Type B pancreatic cell (in vitro differentiated cells): Measurements from ENCODE around the gene ENAH. TPM values are rescaled to one million over a fixed set of nuclear protein-coding genes. Genes with fewer than 3 reads are reported as not detected.

ENCODE experiments used
- DNase-seq: peaks from one replicate; pipeline ENCODE4 v3.0.0; 2021; ENCODE audit warnings: mixed read lengths; ENCODE audit not compliant: unreplicated experiment; ENCODE audit errors: extremely low spot score
- H3K27ac Mint-ChIP-seq: 2 replicates; pipeline ENCODE4 v1.8.0; 2021; ENCODE audit warnings: mild to moderate bottlenecking, mixed read lengths
- H3K27me3 Mint-ChIP-seq: 2 replicates; pipeline ENCODE4 v1.8.0; 2021; ENCODE audit warnings: mixed read lengths
- H3K36me3 Mint-ChIP-seq: 2 replicates; pipeline ENCODE4 v1.8.0; 2021; ENCODE audit warnings: mixed read lengths
- H3K4me1 Mint-ChIP-seq: one replicate; pipeline ENCODE4 v1.8.0; 2021; ENCODE audit warnings: mixed read lengths; ENCODE audit not compliant: unreplicated experiment
- H3K4me3 Mint-ChIP-seq: 2 replicates; pipeline ENCODE4 v1.8.0; 2021; ENCODE audit warnings: mild to moderate bottlenecking, mixed read lengths
- H3K9me3 Mint-ChIP-seq: 2 replicates; pipeline ENCODE4 v1.8.0; 2021; ENCODE audit warnings: mixed read lengths
- total RNA-seq: library from RNA; stranded (reverse); gene quantifications from 2 replicates; pipeline ENCODE4 v1.2.1, GENCODE V29; 2021; ENCODE audit warnings: low replicate concordance
- TF ChIP-seq, protein P1 (sequence below): fragments of 200-600 bp; sonication (generic); conservative IDR thresholded peaks from 2 replicates; pipeline ENCODE4 v1.5.0; 2021; ENCODE audit warnings: antibody characterized with exemption, mild to moderate bottlenecking

The ENAH gene
- total RNA-seq, 1 donor from 2014 or later = 133 TPM

DNA sequence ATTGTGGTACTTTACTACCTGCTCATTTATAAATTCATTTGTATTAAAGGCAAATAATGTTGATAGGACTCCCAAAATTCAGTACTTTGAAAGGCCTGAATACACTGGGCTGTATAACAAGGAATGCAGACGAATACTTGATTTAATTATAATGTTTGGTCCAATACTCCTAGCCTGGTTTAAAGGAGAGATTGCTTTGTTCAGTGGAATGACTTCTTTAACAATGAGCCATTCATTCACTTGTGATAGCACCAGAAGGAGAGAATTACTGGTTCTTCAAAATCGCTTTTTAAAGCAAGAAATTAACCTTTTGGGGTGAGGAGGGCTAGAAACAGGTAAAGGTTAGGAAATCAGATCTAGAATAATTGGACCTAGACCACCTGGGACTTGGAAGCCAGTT lies 28.3 kb upstream of the ENAH start:
- no peak overlapping the region for H3K4me3 Mint-ChIP-seq
- DNase-seq = no peak
- H3K36me3 Mint-ChIP-seq = no peaks in the 10 kb centered on the region
- H3K27ac Mint-ChIP-seq = no peak overlapping the region
- peaks cover 4% of the 10 kb centered on the region for H3K4me1 Mint-ChIP-seq
- H3K27me3 Mint-ChIP-seq = peaks cover 23% of the 10 kb centered on the region
- TF ChIP-seq, protein P1, sequence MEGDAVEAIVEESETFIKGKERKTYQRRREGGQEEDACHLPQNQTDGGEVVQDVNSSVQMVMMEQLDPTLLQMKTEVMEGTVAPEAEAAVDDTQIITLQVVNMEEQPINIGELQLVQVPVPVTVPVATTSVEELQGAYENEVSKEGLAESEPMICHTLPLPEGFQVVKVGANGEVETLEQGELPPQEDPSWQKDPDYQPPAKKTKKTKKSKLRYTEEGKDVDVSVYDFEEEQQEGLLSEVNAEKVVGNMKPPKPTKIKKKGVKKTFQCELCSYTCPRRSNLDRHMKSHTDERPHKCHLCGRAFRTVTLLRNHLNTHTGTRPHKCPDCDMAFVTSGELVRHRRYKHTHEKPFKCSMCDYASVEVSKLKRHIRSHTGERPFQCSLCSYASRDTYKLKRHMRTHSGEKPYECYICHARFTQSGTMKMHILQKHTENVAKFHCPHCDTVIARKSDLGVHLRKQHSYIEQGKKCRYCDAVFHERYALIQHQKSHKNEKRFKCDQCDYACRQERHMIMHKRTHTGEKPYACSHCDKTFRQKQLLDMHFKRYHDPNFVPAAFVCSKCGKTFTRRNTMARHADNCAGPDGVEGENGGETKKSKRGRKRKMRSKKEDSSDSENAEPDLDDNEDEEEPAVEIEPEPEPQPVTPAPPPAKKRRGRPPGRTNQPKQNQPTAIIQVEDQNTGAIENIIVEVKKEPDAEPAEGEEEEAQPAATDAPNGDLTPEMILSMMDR = no peak
- H3K9me3 Mint-ChIP-seq = no peaks in the 10 kb centered on the region

DNA sequence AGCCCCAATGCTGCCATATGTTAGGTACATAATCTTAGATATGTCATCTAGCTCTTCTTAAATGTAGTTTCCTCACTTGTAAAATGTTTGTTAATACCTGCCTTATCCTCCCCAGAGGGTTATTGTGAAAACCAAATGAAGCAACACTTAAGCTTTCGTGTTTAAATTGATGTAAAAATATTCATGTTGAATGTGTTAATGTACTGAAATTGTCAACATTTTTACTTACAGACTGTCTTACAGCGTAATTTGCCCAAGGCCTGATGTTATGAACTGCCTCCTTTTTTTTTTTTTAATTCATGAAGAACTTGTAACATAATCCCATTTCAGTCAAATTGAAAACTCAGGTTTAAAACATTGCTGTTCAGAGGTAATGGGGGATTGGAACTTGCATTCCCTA lies 25.6 kb upstream of the ENAH start:
- TF ChIP-seq, protein P1 = no peak
- H3K27ac Mint-ChIP-seq = no peak overlapping the region
- H3K4me3 Mint-ChIP-seq = peak overlapping the region; percentile 12
- peaks cover 4% of the 10 kb centered on the region for H3K4me1 Mint-ChIP-seq
- H3K36me3 Mint-ChIP-seq = no peaks in the 10 kb centered on the region
- no peak for DNase-seq
- peaks cover 25% of the 10 kb centered on the region for H3K27me3 Mint-ChIP-seq
- H3K9me3 Mint-ChIP-seq = no peaks in the 10 kb centered on the region

DNA sequence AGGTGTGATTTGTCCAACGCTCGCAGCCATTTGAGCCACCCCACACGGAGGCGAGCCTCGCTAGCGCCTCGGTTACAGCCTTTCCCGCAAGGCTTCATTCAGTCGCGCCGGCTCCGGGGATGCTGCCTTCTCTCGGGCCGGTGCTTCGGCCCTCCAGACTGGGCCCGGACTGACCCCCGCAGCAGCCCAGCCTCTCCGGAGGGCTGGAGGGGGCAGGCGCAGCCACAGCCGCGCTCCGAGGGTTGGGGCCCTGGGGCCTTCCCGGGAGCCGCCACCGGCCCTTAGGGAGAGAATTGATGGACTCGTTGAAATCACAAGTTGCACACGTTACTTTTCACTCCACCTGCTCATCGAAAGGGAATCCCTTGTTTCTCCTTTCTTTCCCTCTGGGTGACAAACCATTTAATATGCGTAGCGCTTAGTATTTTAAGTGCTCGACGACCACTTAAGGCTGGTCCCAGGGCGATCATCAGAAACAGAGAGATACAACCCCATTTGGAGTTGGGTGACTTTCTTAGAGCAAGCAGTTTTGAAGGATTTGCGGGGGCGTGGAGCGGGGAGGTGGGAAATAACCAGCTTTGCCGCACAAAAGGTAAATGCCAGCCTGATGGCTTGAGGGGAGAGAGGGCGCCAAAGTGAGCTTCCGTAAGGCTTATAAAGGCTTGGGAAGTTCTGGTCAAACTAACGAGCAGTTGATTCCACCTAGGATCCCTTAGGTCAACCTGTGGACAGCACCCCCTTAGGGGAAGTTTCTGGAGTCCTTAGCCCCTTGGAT lies 24.6 kb upstream of the ENAH start:
- H3K27ac Mint-ChIP-seq = no peak overlapping the region
- peaks cover 22% of the 10 kb centered on the region for H3K27me3 Mint-ChIP-seq
- no peaks in the 10 kb centered on the region for H3K9me3 Mint-ChIP-seq
- peak overlapping the region; percentile 65 for H3K4me3 Mint-ChIP-seq
- H3K4me1 Mint-ChIP-seq = peaks cover 4% of the 10 kb centered on the region
- TF ChIP-seq, protein P1 = no peak
- DNase-seq = no peak
- no peaks in the 10 kb centered on the region for H3K36me3 Mint-ChIP-seq

DNA sequence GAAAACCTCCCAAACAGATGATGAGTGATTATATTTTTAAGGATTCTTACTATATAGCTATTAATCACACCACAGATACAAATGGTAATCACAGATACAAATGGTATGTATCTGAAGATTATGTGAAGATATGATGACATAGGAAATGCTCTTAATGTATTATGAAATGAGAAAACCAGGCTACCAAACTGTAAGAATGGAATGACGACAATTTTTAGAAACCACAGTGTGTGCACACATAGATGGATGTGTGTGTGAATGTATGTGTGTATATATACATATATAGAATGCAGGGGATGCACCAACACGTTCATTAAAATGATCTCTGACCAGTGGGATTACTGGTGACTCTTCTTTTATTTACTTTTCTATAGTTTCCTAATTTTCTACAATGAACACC lies 21.5 kb upstream of the ENAH start:
- peaks cover 16% of the 10 kb centered on the region for H3K4me1 Mint-ChIP-seq
- no peaks in the 10 kb centered on the region for H3K36me3 Mint-ChIP-seq
- no peaks in the 10 kb centered on the region for H3K9me3 Mint-ChIP-seq
- DNase-seq = no peak
- H3K27me3 Mint-ChIP-seq = peaks cover 17% of the 10 kb centered on the region
- no peak overlapping the region for H3K4me3 Mint-ChIP-seq
- TF ChIP-seq, protein P1 = no peak
- H3K27ac Mint-ChIP-seq = no peak overlapping the region

DNA sequence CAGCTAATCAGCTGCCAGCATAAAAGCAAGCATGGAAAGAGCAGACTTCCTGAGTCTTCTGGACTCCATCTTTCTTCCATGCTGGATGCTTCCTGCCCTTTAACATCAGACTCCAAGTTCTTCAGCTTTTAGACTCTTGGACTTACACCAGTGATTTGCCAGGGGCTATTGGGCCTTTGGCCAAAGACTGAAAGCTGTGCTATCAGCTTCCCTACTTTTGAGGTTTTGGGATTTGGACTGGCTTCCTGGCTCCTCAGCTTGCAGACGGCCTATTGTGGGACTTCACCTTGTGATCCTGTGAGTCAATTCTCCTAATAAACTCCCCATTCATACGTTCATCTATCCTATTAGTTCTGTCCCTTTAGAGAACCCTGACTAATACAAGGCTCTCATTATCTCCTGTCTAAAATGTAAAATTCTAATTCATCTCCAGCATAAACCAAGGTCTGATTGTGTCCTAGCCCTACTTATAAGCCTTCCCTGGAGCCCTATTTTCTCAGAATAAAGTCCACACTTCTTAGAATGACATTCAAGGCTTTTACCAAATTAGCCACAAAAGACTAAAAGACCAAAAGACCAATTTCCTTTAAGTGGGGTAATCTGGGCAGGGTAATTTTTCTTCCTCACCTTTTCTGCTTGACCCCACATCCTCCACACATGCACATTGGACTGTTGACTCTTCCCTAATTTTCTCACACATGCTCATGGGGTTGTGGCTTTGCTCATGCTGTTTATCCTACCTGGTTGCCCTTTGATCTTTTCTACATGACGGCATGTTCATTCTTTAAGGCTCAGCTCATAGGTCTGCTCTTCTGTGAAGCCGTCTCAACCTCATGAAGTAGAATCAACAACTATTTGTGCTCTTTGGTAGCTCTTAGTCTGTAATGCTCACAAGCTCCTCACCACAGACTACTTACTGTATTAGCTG lies 18.1 kb upstream of the ENAH start:
- TF ChIP-seq, protein P1 = no peak
- Mint-ChIP-seq H3K27me3 (peaks cover 5% of the 10 kb centered on the region), H3K4me3 (no peak overlapping the region), H3K4me1 (peaks cover 17% of the 10 kb centered on the region), H3K9me3 (no peaks in the 10 kb centered on the region), H3K36me3 (no peaks in the 10 kb centered on the region), H3K27ac (no peak overlapping the region)
- no peak for DNase-seq
